A673 (cell line): ENCODE results near the gene MROH9.

Experiments used
- CTCF ChIP-seq: fragments of 300-800, 200-600 bp; sonication (generic); conservative IDR thresholded peaks from 2 replicates; pipeline ENCODE4 v1.5.1; 2017; ENCODE audit warnings: low read depth, mild to moderate bottlenecking, antibody characterized with exemption, low read length, moderate library complexity, mixed read lengths
- EZH2 ChIP-seq: fragments of 200-600 bp; sonication (generic); IDR thresholded peaks from 2 replicates; pipeline ENCODE4 v1.6.1; 2017; ENCODE audit warnings: borderline replicate concordance, low read depth, mild to moderate bottlenecking, mixed read lengths, antibody characterized with exemption, low read length; ENCODE audit not compliant: poor library complexity, severe bottlenecking

GRCh38 chr1:170931650-170932049, 3.7 kb upstream of the MROH9 start:
- TF ChIP-seq CTCF = no peak
- TF ChIP-seq EZH2 = no peak
